Measurements from ENCODE around the gene MVB12B.

Gene MVB12B

DNA sequence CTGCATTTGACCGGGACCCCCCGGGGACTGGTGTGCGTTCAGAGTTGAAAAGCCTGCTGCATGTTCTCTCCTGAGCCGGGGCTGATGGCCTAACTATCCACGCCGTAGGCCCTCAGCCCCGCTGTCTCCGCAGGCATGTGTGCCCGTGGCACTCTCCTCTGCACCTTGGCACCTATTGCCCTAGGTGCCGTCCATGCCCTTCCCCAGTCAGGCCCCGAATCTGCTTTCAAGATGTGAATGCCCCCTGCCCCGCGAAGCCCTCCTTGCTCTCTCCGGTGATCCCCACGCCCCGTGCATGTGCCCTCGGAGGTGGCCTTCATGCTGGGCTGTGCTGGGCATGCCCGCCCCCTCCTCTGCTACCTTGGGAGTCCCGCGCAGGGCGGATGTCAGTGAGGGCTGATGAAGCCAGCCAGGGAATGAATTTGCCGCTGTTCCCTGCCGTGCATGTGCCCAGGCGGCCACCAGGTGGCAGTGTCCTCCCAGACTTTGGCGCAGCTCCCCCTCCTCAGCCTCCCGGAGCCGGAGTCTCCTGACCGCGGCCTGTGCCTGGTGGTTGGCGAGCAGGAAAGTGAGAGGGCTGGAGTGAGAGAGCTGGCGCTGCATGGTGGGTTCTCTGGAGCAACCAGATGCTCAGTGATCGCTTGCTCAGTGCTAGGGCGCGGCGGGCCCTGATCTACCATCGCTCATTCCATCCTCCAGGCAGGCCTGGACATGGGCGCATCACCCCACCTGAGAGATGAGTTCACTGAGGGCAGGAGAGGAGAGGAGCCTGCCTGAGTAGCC, 174.2 kb downstream of the MVB12B start:
- H3K27ac Mint-ChIP-seq, result no peak overlapping the region
- peak overlapping the region in 2 of 3 experiments; percentile 57 to 77 for H3K4me3 Mint-ChIP-seq
- H3K9me3 Mint-ChIP-seq, result no peaks in the 10 kb centered on the region
- no peaks in the 10 kb centered on the region for H3K36me3 Mint-ChIP-seq (ENCODE audit: low read depth)
- H3K27me3 Mint-ChIP-seq (ENCODE audit: low read depth), result peaks cover 19% of the 10 kb centered on the region
- H3K4me1 Mint-ChIP-seq, result peaks cover 16% of the 10 kb centered on the region
- TF ChIP-seq, protein P1, sequence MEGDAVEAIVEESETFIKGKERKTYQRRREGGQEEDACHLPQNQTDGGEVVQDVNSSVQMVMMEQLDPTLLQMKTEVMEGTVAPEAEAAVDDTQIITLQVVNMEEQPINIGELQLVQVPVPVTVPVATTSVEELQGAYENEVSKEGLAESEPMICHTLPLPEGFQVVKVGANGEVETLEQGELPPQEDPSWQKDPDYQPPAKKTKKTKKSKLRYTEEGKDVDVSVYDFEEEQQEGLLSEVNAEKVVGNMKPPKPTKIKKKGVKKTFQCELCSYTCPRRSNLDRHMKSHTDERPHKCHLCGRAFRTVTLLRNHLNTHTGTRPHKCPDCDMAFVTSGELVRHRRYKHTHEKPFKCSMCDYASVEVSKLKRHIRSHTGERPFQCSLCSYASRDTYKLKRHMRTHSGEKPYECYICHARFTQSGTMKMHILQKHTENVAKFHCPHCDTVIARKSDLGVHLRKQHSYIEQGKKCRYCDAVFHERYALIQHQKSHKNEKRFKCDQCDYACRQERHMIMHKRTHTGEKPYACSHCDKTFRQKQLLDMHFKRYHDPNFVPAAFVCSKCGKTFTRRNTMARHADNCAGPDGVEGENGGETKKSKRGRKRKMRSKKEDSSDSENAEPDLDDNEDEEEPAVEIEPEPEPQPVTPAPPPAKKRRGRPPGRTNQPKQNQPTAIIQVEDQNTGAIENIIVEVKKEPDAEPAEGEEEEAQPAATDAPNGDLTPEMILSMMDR (IDR thresholded peaks at IDR 0.05; ENCODE audit: unreplicated experiment in 3 of 3), result peak; percentile 89 to 96 (median 94)

DNA sequence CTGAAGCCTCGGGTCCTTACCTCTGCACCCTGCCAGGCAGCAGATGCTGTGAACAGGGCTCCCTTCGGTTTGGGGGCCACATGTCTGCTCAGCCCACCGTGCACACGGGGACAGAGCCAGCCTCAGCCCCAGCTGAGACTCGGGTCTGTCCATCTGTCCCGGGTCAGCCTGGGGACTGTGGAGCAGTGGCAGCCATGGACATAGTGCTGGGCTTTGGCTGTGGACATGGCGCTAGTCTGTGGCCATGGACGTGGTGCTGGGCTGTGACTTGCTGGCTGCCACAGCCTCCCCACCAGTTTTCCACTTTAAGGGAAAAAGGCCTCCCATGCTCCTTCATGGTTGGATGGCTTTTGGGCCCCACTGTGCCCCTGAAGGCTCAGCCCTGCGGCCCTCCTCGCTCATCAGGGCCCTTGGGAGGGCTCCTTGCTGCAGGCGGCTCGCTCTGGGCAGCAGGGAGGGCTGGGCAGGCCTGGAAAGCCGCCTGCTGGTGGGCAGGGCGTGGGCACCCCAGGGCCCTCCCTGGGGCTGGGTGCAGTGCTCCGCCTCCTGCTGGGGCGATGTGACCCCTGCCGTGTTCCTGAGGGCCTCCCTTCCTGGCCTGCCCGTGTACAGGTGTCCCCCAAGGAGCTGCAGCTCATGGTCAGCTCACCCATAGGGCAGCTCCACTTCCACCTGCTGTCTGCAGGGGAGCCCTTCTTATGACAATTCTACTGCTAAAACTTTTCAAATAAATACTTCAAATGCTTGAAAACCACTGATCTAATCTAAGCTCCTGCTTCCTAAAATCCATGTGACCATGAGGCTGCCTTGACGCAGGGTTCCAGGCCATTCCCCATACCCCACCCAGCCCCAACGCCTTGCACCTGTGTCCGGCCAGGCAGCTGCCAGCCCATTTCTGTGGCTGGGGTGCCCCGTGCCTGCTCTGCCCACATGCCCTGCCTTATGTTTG, 175.0 kb downstream of the MVB12B start:
- TF ChIP-seq, protein P1 (IDR thresholded peaks at IDR 0.05; ENCODE audit: unreplicated experiment in 3 of 3), result no peak
- no peak overlapping the region for H3K27ac Mint-ChIP-seq
- H3K4me1 Mint-ChIP-seq, result peaks cover 16% of the 10 kb centered on the region
- peaks cover 19% of the 10 kb centered on the region for H3K27me3 Mint-ChIP-seq (ENCODE audit: low read depth)
- no peaks in the 10 kb centered on the region for H3K9me3 Mint-ChIP-seq
- H3K36me3 Mint-ChIP-seq (ENCODE audit: low read depth), result no peaks in the 10 kb centered on the region
- H3K4me3 Mint-ChIP-seq, result no peak overlapping the region

DNA sequence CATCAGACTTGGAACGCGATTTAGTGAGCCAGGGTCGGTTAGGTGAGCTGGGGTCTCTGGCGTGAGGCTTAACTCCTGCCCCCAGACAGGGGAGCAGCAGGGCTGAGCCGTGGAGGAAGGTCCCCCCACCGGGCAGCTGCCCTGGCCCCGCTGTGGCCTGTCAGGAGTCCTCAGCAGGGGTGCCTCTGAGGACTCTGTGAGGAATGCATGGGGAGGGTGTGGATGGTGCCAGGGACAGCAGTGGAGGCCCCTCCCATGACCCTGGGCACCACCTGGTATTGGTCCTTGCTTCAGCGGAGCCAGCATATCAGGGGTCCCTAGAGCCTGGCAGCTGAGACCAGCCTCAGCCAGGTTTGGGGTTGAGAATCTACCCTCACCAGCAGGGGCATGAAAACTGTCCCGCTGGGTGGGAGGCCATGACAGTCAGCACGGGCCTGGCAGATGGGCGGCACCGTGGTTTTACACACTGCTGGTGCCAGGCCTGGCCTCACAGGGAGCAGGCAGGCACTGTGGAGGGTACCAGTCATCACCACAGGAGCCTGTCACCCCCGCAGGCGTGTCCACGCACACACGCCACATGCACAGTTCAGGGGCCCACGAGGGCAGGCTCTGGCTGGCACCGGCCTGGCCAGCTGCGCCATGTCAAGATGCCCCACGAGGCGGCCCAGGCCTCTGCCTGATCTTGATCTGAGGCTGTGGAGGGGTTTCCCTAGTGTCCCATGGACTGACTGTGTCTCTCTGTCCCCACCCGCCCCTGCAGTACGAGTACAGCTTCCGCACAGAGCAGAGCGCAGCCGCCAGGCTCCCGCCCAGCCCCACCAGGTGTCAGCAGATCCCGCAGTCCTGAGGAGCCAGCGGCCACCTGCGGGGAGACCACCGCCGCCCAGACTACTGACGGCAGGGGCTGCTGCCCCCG, 176.0 kb downstream of the MVB12B start:
- no peak overlapping the region for H3K27ac Mint-ChIP-seq
- no peak overlapping the region for H3K4me3 Mint-ChIP-seq
- H3K36me3 Mint-ChIP-seq (ENCODE audit: low read depth), result no peaks in the 10 kb centered on the region
- TF ChIP-seq, protein P1 (IDR thresholded peaks at IDR 0.05; ENCODE audit: unreplicated experiment in 3 of 3), result no peak
- no peaks in the 10 kb centered on the region for H3K9me3 Mint-ChIP-seq
- peaks cover 19% of the 10 kb centered on the region for H3K27me3 Mint-ChIP-seq (ENCODE audit: low read depth)
- peaks cover 12% of the 10 kb centered on the region for H3K4me1 Mint-ChIP-seq

DNA sequence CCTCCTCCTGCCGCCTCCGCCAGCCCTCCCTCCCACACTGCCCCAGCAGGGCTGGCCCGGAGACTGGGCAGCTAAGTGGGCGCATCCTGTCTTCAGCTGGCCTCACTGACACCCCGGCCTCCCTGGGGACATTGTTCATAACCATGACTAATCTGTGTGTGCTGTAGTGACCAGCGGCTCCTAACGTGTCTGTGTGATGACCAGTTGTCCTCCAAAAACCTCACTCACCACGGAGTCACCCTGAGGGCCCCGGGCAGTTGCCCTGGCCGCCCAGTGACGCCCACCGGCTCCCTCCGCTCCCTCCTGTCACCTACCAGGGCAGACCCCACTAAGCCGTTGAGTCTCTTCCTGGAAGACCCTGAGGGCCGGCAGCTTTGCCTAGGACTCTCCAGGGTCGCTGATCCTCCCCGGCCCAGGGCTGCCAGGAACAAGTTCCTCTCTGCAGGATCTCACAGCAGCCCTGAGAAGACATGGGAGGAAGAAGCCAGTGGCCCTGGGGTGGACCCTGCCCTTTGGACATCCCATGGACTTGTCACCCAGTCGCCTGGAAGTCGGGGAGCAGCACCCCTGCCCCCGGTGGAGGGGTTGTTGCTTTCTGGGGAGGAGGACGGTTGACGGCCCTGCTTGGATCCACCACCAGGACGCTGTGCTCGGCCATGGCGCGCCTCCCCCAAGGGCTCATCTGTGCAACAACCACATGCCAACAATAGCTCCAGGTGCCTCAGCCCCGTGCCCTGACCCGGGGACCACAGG, 176.9 kb downstream of the MVB12B start:
- TF ChIP-seq, protein P1 (IDR thresholded peaks at IDR 0.05; ENCODE audit: unreplicated experiment in 3 of 3), result no peak
- Mint-ChIP-seq H3K9me3 (no peaks in the 10 kb centered on the region), H3K36me3 (ENCODE audit: low read depth) (no peaks in the 10 kb centered on the region), H3K27ac (no peak overlapping the region), H3K4me3 (no peak overlapping the region), H3K4me1 (peaks cover 6% of the 10 kb centered on the region), H3K27me3 (ENCODE audit: low read depth) (peaks cover 22% of the 10 kb centered on the region)

All from nephron (organoid).